GM10266 (cell line): ENCODE measurements around the gene SH3PXD2A.

ENCODE experiments used
- DNase-seq: peaks from one replicate; pipeline ENCODE4 v3.0.0; 2012; ENCODE audit errors: extremely low spot score
- TF ChIP-seq, protein P1 (sequence below): IDR thresholded peaks from 2 replicates; pipeline ENCODE4 v1.5.1; 2012; ENCODE audit warnings: mild to moderate bottlenecking, low read depth; ENCODE audit not compliant: control insufficient read depth, insufficient read depth; ENCODE audit errors: missing control alignments

SH3PXD2A gene

DNA sequence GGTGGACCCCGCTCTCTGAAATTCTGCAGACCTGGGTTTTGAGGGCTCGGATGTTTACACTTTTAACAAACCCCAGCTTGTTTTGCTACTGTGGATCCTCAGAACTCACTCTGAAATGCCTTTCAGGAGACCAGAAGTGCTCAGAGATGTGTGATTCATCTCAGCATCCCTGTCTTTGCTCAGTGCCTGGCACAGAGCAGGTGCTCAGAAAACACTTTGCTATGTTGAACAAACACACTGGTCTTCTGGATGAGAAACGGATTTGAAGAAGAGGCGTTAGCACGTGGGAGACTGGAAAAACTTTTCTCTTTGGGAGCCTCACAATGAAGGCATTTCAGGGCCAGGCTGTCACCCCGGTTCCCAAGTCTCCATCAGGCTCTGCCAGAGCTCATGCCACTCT lies 53.3 kb downstream of the SH3PXD2A start:
- DNase-seq: no peak
- TF ChIP-seq, protein P1, sequence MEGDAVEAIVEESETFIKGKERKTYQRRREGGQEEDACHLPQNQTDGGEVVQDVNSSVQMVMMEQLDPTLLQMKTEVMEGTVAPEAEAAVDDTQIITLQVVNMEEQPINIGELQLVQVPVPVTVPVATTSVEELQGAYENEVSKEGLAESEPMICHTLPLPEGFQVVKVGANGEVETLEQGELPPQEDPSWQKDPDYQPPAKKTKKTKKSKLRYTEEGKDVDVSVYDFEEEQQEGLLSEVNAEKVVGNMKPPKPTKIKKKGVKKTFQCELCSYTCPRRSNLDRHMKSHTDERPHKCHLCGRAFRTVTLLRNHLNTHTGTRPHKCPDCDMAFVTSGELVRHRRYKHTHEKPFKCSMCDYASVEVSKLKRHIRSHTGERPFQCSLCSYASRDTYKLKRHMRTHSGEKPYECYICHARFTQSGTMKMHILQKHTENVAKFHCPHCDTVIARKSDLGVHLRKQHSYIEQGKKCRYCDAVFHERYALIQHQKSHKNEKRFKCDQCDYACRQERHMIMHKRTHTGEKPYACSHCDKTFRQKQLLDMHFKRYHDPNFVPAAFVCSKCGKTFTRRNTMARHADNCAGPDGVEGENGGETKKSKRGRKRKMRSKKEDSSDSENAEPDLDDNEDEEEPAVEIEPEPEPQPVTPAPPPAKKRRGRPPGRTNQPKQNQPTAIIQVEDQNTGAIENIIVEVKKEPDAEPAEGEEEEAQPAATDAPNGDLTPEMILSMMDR: no peak

DNA sequence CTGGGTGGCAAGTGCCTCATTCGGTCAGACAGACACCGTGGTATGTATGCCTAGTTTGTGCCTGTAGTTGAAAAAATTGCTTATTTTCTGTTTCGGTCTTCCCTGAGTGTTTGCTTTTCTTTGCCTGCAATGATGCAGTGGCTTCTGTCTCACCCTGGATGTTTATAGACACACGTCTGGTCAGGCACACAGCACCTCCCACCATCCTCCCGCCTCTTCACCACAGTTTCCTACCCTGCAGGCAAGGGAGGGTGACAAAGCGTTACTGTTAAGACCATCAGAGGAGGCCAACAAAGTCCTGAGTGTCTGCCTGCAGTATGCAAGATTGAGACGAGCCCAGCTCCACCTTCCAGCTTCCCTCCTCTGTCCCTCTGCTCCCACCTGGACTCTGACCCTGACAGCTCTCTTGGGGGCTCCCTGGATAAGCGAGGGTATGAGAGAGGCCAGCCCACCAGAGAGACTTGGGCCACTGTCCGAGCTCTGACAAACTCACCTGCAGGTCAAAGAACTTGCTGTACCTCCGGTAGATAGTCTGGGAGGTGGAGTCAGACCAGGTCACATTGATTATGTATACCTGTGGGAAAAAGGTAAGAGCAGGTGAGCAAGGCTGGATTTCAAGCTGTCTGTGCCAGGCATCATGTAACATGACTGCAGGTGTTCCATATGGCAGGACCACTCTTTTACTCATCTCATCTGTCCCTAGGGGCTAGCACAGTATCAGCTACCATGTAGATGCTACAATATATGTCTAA lies 54.4 kb downstream of the SH3PXD2A start:
- TF ChIP-seq, protein P1: no peak
- peak; percentile 29 for DNase-seq

DNA sequence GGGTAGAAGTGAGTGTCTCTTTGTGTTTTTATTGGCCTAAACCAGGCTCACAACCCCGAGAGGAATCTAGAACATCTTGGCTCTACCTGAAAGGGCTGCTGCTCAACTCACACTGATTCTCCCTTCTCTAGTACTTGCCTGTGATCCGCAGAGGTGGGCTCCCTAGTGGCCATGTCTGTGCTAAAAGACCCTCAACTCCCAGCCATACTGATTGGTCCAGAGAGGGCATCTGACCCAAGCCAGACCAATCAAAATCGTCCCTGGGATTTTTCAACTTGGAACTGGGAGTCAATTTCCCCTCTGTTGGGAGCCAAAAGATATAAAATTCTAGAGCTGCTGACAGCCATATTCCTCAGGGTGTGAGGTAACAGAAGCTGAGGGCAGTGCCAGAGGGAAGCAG lies 55.3 kb downstream of the SH3PXD2A start:
- TF ChIP-seq, protein P1: no peak
- no peak for DNase-seq

DNA sequence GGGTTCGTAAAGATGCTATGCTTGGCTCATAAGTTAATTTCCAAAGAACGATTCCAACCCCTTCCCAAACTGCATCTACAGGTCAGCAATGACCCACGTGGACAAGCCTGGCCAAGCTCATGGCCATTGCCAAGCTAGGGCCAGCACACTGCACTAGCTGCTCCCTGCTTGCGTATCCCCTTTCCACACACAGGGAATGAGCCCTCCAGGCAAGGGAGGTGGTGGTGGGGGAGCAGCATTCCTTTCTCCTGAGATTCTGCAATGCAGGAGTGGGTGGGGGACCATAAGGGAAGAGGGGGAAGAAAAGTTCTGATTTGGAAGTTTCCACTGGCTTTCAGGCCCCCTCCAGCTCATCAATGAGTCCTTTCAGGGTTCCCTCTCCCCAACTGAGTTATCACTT lies 56.0 kb downstream of the SH3PXD2A start:
- DNase-seq: no peak
- TF ChIP-seq, protein P1: no peak

DNA sequence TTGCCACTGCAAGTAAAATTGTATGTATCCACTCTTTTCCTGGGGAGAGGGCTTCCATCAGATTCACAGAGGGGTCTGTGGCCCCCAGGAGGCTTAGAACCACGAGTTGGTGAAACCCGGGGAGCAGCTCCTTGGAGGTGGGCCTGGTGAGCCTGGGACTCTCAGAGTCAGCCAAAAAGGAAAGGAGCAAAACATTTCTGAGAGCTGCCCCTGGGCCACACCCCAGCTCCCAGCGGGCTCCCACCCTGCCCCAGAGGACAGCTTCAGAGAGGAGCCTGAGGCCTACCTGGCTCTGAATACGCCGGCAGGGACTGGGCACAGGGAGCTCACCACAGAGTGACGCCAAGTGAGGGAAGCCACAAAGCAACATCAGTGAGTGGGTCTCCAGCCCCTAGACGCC lies 56.9 kb downstream of the SH3PXD2A start:
- TF ChIP-seq, protein P1: no peak
- DNase-seq: no peak

DNA sequence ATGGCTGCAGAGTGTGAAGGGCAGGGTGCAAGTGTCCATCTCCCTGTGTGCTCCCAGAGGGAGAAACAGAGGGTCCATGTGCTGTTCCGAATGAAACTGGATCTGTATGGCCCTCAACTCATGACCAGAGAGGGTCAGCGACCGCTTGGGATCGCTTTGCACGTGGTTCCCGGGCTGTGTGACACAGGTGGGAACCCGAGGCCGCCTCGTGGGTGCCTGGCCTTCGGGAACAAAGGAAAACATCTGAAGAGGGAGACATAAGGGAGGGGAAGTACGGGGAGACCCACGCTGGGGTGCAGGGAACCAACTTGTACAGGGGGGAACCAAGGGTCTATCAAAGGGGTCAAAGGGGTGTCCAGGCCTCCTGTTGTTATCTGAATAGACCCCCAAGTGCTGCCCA lies 57.5 kb downstream of the SH3PXD2A start:
- TF ChIP-seq, protein P1: no peak
- no peak for DNase-seq

DNA sequence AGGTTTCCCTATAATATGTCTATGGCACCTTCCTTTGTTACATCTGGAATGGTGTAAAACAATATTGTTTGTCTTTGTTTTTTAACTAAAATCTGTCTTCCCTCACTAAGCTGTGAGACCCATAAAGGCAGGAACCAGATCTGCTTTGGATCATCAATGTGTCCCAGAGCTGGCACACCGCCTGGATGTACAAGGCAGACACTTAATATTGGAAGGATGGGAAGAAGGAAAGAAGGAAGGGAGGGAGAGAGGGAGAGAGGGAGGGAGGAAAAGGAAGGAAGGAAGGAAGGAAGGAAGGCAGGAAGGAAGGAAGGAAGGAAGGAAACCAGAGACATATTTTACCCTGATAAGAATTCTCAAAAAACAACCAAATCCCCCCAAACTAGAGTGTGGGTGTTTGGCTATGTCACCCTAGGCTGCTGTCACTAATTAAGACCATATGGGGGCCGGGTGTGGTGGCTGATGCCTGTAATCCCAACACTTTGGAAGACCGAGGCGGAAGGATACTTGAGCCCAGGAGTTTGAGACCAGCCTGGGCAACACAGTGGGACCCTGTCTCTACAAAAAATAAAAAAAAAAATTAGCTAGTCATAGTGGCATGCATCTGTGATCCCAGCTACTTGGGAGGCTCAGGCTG lies 59.6 kb downstream of the SH3PXD2A start:
- TF ChIP-seq, protein P1: no peak
- no peak for DNase-seq
